Erythroblast (primary cell): ENCODE measurements around the gene ADAM15.

Experiments
- GATA1 ChIP-seq: IDR thresholded peaks from 2 replicates; pipeline ENCODE4 v1.6.1; 2011; ENCODE audit warnings: low read depth, mild to moderate bottlenecking, control low read depth, low read length, moderate library complexity
- POLR2A ChIP-seq: IDR thresholded peaks from 2 replicates; pipeline ENCODE4 v1.6.1; 2011; ENCODE audit warnings: mild to moderate bottlenecking, low read length

GRCh38 chr1:155080312-155081228, 29.5 kb downstream of the ADAM15 start:
- no peak for TF ChIP-seq POLR2A
- TF ChIP-seq GATA1, result no peak
